Prostate gland (tissue), 2 donors: ENCODE data around the gene ADAMTSL3.

ENCODE experiments used
- CTCF ChIP-seq, 4 experiments: fragments of 200-600 bp in 2 of 4; fragments of 450-650 bp in 2 of 4; sonication (generic) in 2 of 4; IDR thresholded peaks; 1 replicate in 3 of 4; 2 replicates in 1 of 4; pipeline ENCODE4 v1.5.1; 2016 to 2019; ENCODE audit warnings: antibody characterized with exemption in 4 of 4, mild to moderate bottlenecking in 2 of 4, moderate library complexity in 2 of 4
- POLR2A ChIP-seq: fragments of 450-650 bp; IDR thresholded peaks from one replicate; pipeline ENCODE4 v1.6.1; 2016; ENCODE audit warnings: antibody characterized with exemption, mild to moderate bottlenecking
- POLR2AphosphoS5 ChIP-seq: sonication (generic); formaldehyde crosslinking; IDR thresholded peaks from one replicate; pipeline ENCODE4 v1.6.1; 2017; ENCODE audit warnings: antibody characterized with exemption

GRCh38 chr15:83833569-83833968, 179.6 kb downstream of the ADAMTSL3 start:
- no peak for TF ChIP-seq CTCF (IDR thresholded peaks at IDR 0.05)
- no peak for TF ChIP-seq POLR2A
- no peak for TF ChIP-seq POLR2AphosphoS5
